GM19035 (cell line): ENCODE data around the gene PDE8A.
"Not testable (repeated sequence)": the region's sequence is repeated elsewhere in the genome, so short reads cannot be mapped to it uniquely, and the experiment has no call there.

Experiments used
- ATAC-seq: cut with Tn5 transposase; IDR thresholded peaks from one replicate; pipeline ENCODE4 v1.9.1; 2021; ENCODE audit not compliant: unreplicated experiment

PDE8A gene

GRCh38 chr15:85164841-85165466 is 183.3 kb downstream of the PDE8A start:
- no peak for ATAC-seq

GRCh38 chr15:85167568-85167967 is 185.9 kb downstream of the PDE8A start:
- ATAC-seq, result no peak

- ATAC-seq, result no peak
These were observed 187.1 kb downstream of the PDE8A start for GRCh38 chr15:85168642-85169173.

GRCh38 chr15:85171736-85172135 is 190.1 kb downstream of the PDE8A start:
- no peak for ATAC-seq

GRCh38 chr15:85172846-85173490 is 191.3 kb downstream of the PDE8A start:
- ATAC-seq, result no peak

- not testable (repeated sequence) for ATAC-seq
These were observed 192.0 kb downstream of the PDE8A start for GRCh38 chr15:85173630-85174029.

- ATAC-seq, result no peak
These were observed 192.9 kb downstream of the PDE8A start for GRCh38 chr15:85174521-85174920.

GRCh38 chr15:85177042-85177515 is 195.4 kb downstream of the PDE8A start:
- ATAC-seq, result not testable (repeated sequence)

GRCh38 chr15:85178308-85178707 is 196.7 kb downstream of the PDE8A start:
- no peak for ATAC-seq

- ATAC-seq, result no peak
These were observed 198.0 kb downstream of the PDE8A start for GRCh38 chr15:85179700-85180099.

- ATAC-seq, result not testable (repeated sequence)
These were observed 203.7 kb downstream of the PDE8A start for GRCh38 chr15:85185350-85185749.

- not testable (repeated sequence) for ATAC-seq
These were observed 206.5 kb downstream of the PDE8A start for GRCh38 chr15:85188171-85188577.
